ENCODE data around the gene PHACTR4.

Gene PHACTR4

DNA sequence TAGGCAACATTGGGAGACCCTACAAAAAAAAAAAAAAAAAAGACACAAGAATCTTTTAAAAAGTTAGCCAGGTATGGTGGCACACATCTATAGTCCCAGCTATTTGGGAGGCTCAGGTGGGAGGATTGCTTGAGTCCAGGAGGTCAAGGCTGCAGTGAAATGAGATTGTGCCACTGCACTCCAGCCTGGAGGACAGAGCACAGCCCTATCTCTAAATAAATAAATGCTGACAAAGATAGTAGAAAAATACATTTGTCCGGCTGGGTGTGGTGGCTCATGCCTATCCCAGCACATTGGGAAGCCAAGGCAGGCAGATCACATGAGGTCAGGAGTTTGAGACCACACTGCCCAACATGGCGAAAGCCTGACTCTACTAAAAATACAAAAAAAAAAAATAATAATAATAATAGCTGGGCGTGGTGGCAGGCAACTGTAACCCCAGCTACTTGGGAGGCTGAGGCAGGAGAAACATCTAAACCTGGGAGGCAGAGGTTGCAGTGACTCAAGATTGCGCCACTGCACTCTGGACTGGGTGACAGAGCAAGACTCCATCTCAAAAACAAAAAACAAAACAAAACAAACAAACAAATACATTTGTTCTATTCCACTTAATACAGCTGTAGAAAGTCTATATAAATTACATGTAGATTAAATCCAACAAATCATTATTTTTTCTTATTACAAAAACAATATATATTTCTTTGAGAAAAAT is 48.5 kb downstream of the PHACTR4 start:
- H3K4me3 ChIP-seq (ENCODE audit: low read depth, low read length): no peak overlapping the region
- CTCF ChIA-PET: interaction anchor here (0.6 to 0.7 kb wide), 4 partner anchors 18 to 280 kb away, joined by 3 to 4 read pairs (median 3); no protein-coding TSS in a partner anchor

DNA sequence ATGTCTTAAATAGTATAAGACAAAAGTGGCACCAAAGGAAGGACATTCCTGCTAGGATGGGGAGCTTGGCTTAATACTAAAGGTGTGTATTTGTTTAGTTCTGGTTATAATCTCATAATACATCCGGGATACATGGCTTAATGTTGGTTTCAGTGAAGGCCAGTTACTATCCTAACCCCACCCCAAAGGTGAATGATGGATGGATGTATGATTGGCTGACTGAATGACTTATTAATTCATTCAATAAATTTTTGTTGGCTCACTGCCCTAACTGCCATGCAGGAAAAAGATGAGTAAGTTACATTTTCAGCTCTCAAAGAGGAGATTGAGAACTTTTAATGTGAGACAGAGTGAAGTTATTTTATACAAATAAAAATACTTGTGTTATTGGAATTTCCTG is 52.2 kb downstream of the PHACTR4 start:
- no peak overlapping the region for H3K27ac ChIP-seq (ENCODE audit: extremely low read depth, low read depth, low read length)
- no peaks in the 10 kb centered on the region for H3K9me3 ChIP-seq (ENCODE audit: control insufficient read depth, insufficient read depth, low read depth, low read length)
- TF ChIP-seq ZNF292 (tag by site-specific recombination; IDR thresholded peaks at IDR 0.05; ENCODE audit: borderline replicate concordance, low read depth) (no peak), ZNF174 (tag by site-specific recombination; IDR thresholded peaks at IDR 0.05) (no peak), SP7 (tag by site-specific recombination; IDR thresholded peaks at IDR 0.05) (no peak), GLI4 (tag by site-specific recombination; IDR thresholded peaks at IDR 0.05) (no peak), ZNF544 (tag by site-specific recombination; IDR thresholded peaks at IDR 0.05) (no peak), ZNF776 (tag by site-specific recombination; IDR thresholded peaks at IDR 0.05; ENCODE audit: borderline replicate concordance) (no peak), ZNF169 (tag by site-specific recombination; IDR thresholded peaks at IDR 0.05) (no peak), ZBTB7A (tag by site-specific recombination; IDR thresholded peaks at IDR 0.05; ENCODE audit: low read depth) (no peak), ZNF610 (tag by site-specific recombination; IDR thresholded peaks at IDR 0.05; ENCODE audit: borderline replicate concordance) (no peak), ZNF146 (tag by site-specific recombination; IDR thresholded peaks at IDR 0.05) (no peak)
- TF ChIP-seq, protein P1, sequence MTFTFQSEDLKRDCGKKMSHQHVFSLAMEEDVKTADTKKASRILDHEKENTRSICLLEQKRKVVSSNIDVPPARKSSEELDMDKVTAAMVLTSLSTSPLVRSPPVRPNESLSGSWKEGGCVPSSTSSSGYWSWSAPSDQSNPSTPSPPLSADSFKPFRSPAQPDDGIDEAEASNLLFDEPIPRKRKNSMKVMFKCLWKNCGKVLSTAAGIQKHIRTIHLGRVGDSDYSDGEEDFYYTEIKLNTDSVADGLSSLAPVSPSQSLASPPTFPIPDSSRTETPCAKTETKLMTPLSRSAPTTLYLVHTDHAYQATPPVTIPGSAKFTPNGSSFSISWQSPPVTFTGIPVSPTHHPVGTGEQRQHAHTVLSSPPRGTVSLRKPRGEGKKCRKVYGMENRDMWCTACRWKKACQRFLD (tag by site-specific recombination; IDR thresholded peaks at IDR 0.05): no peak
- TF ChIP-seq, protein P2, sequence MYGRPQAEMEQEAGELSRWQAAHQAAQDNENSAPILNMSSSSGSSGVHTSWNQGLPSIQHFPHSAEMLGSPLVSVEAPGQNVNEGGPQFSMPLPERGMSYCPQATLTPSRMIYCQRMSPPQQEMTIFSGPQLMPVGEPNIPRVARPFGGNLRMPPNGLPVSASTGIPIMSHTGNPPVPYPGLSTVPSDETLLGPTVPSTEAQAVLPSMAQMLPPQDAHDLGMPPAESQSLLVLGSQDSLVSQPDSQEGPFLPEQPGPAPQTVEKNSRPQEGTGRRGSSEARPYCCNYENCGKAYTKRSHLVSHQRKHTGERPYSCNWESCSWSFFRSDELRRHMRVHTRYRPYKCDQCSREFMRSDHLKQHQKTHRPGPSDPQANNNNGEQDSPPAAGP (tag by site-specific recombination; IDR thresholded peaks at IDR 0.05): no peak
- CTCF ChIA-PET: interaction anchor here (0.6 to 0.9 kb wide), 3 partner anchors 12 to 641 kb away, joined by 4 to 5 read pairs (median 4); no protein-coding TSS in a partner anchor
- H3K36me3 ChIP-seq (ENCODE audit: control insufficient read depth in 2 of 2, insufficient read depth in 1 of 2, low read length in 2 of 2): peaks cover 0 to 5% of the 10 kb centered on the region in 2 experiments; a peak in 1 of 3 replicates
- peaks cover 8% of the 10 kb centered on the region; the same call in 1 of the 2 replicates for H3K4me1 ChIP-seq (ENCODE audit: control insufficient read depth, insufficient read depth, low read length)
- POLR2A ChIA-PET: interaction anchor here (0.6 kb wide), 1 partner anchor 152 kb away, joined by 3 read pairs; no protein-coding TSS in a partner anchor
- no peak overlapping the region for H3K4me3 ChIP-seq (ENCODE audit: low read depth, low read length)

More for the DNA sequence above, 48.5 kb downstream of the PHACTR4 start:
- Histone ChIP-seq H3K4me1 (ENCODE audit: control insufficient read depth, insufficient read depth, low read length) (peaks cover 15% of the 10 kb centered on the region), H3K9me3 (ENCODE audit: control insufficient read depth, insufficient read depth, low read depth, low read length) (no peaks in the 10 kb centered on the region), H3K36me3 (ENCODE audit: control insufficient read depth in 2 of 2, insufficient read depth in 1 of 2, low read length in 2 of 2) (no peaks in the 10 kb centered on the region; a peak in 1 of 3 replicates), H3K27ac (ENCODE audit: extremely low read depth, low read depth, low read length) (no peak overlapping the region)
- TF ChIP-seq KLF16 (tag by site-specific recombination; IDR thresholded peaks at IDR 0.05) (no peak), ZNF701 (tag by site-specific recombination; IDR thresholded peaks at IDR 0.05) (no peak), ZNF510 (tag by site-specific recombination; IDR thresholded peaks at IDR 0.05; ENCODE audit: insufficient replicate concordance) (no peak)
- TF ChIP-seq, protein P1 (tag by site-specific recombination; IDR thresholded peaks at IDR 0.05): no peak
- POLR2A ChIA-PET: no interaction called here

DNA sequence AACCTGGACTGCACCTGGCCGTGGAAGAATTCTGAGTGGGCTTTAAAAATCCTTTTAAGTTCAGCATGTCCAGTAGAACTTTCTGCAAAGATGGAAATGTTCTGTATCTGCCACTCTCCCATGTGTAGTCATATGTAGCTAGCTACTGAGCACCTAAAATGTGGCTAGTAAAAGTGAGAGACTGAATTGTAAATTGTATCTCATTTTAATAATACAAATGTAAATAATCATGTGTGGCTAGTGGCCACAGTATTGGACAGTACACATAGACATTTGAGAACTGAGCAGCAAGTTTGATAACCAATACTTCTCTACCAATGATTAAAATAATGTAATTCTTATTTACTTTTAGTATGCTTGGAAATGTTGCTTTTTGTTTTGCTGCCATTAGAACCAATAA is 57.3 kb downstream of the PHACTR4 start:
- TF ChIP-seq ZNF558 (tag by site-specific recombination; IDR thresholded peaks at IDR 0.05): no peak
- TF ChIP-seq ZNF184 (tag by site-specific recombination; IDR thresholded peaks at IDR 0.05): no peak
- TF ChIP-seq, protein P3, sequence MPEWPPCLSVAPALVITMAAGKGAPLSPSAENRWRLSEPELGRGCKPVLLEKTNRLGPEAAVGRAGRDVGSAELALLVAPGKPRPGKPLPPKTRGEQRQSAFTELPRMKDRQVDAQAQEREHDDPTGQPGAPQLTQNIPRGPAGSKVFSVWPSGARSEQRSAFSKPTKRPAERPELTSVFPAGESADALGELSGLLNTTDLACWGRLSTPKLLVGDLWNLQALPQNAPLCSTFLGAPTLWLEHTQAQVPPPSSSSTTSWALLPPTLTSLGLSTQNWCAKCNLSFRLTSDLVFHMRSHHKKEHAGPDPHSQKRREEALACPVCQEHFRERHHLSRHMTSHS (tag by site-specific recombination; IDR thresholded peaks at IDR 0.05): no peak
- no peak for TF ChIP-seq ZNF777 (tag by site-specific recombination; IDR thresholded peaks at IDR 0.05; ENCODE audit: borderline replicate concordance)
- TF ChIP-seq ZNF274 (IDR thresholded peaks at IDR 0.05; ENCODE audit: low read length): no peak
- TF ChIP-seq ZNF274 (tag by site-specific recombination; IDR thresholded peaks at IDR 0.05; ENCODE audit: borderline replicate concordance): no peak
- TF ChIP-seq ZNF354C (tag by site-specific recombination; IDR thresholded peaks at IDR 0.05; ENCODE audit: borderline replicate concordance, low read depth): no peak
- TF ChIP-seq OSR2 (tag by site-specific recombination; IDR thresholded peaks at IDR 0.05): no peak
- Histone ChIP-seq H3K9me3 (ENCODE audit: control insufficient read depth, insufficient read depth, low read depth, low read length) (no peaks in the 10 kb centered on the region), H3K4me1 (ENCODE audit: control insufficient read depth, insufficient read depth, low read length) (no peaks in the 10 kb centered on the region; the same call in 1 of the 2 replicates), H3K36me3 (ENCODE audit: control insufficient read depth in 2 of 2, insufficient read depth in 1 of 2, low read length in 2 of 2) (peaks cover 0 to 5% of the 10 kb centered on the region in 2 experiments; a peak in 1 of 3 replicates), H3K4me3 (ENCODE audit: low read depth, low read length) (no peak overlapping the region), H3K27ac (ENCODE audit: extremely low read depth, low read depth, low read length) (no peak overlapping the region)
- POLR2A ChIA-PET: no interaction called here
- CTCF ChIA-PET: no interaction called here

All from HEK293 (cell line).